WTC11 (cell line): ENCODE measurements around the gene UCKL1.

Experiments used
- ESRRA ChIP-seq: sonication (generic); formaldehyde crosslinking; IDR thresholded peaks from 2 replicates; pipeline ENCODE4 v1.8.1; 2022; ENCODE audit warnings: mild to moderate bottlenecking, missing genetic modification reagents, borderline replicate concordance
- IRF2 ChIP-seq: sonication (generic); formaldehyde crosslinking; IDR thresholded peaks from 2 replicates; pipeline ENCODE4 v1.8.0; 2022; ENCODE audit warnings: low read depth, missing genetic modification reagents, borderline replicate concordance
- NR2C2 ChIP-seq: sonication (generic); formaldehyde crosslinking; IDR thresholded peaks from 2 replicates; pipeline ENCODE4 v1.8.0; 2022; ENCODE audit warnings: mild to moderate bottlenecking, missing genetic modification reagents
- TEAD4 ChIP-seq: sonication (generic); formaldehyde crosslinking; IDR thresholded peaks from 2 replicates; pipeline ENCODE4 v1.8.0; 2022; ENCODE audit warnings: mild to moderate bottlenecking, missing genetic modification reagents
- TF ChIP-seq, protein P1 (sequence below): fragments of 200-600 bp; IDR thresholded peaks from 2 replicates; pipeline ENCODE4 v1.8.0; 2022; ENCODE audit warnings: antibody characterized with exemption
- TF ChIP-seq, protein P2 (sequence below): sonication (generic); formaldehyde crosslinking; IDR thresholded peaks from 2 replicates; pipeline ENCODE4 v1.8.0; 2022; ENCODE audit warnings: mild to moderate bottlenecking, missing genetic modification reagents

DNA sequence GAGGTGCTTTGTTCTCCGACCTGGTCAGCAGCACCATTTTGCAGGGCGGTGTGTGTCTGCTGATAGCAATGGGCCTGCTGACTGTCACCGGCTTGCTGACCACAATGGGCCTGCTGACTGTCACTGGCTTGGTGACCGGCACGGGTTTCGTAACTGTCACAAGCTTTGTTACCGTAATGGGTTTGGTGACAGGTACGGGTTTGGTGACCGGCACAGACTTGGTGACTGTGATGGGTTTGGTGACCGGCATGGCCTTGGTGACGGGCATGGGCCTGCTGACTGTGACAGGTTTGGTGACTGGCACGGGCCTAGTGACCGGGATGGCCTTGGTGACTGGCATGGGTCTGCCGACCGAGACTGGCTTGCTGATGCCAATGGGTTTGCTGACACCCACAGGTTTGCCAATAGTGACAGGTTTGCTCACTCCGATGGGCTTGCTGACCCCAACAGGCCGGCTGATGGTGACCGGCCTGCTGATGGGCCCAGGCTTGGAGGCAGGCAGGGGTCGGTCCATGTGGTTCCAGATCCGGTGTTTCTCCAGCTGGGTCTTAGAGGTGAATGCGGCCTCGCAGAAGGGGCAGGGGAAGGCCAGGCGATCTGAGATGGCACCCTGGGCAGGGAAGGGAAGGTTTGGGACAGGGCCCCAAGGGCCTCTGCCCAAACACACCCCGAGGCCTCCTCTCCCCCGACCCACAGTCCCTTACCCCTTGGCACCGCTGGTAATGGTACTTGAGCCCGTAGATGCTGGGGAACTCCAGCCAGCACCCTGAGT lies 10.1 kb upstream of the UCKL1 start:
- TF ChIP-seq, protein P1, sequence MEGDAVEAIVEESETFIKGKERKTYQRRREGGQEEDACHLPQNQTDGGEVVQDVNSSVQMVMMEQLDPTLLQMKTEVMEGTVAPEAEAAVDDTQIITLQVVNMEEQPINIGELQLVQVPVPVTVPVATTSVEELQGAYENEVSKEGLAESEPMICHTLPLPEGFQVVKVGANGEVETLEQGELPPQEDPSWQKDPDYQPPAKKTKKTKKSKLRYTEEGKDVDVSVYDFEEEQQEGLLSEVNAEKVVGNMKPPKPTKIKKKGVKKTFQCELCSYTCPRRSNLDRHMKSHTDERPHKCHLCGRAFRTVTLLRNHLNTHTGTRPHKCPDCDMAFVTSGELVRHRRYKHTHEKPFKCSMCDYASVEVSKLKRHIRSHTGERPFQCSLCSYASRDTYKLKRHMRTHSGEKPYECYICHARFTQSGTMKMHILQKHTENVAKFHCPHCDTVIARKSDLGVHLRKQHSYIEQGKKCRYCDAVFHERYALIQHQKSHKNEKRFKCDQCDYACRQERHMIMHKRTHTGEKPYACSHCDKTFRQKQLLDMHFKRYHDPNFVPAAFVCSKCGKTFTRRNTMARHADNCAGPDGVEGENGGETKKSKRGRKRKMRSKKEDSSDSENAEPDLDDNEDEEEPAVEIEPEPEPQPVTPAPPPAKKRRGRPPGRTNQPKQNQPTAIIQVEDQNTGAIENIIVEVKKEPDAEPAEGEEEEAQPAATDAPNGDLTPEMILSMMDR: no peak
- no peak for TF ChIP-seq ESRRA (CRISPR knock-in tag)
- TF ChIP-seq, protein P2, sequence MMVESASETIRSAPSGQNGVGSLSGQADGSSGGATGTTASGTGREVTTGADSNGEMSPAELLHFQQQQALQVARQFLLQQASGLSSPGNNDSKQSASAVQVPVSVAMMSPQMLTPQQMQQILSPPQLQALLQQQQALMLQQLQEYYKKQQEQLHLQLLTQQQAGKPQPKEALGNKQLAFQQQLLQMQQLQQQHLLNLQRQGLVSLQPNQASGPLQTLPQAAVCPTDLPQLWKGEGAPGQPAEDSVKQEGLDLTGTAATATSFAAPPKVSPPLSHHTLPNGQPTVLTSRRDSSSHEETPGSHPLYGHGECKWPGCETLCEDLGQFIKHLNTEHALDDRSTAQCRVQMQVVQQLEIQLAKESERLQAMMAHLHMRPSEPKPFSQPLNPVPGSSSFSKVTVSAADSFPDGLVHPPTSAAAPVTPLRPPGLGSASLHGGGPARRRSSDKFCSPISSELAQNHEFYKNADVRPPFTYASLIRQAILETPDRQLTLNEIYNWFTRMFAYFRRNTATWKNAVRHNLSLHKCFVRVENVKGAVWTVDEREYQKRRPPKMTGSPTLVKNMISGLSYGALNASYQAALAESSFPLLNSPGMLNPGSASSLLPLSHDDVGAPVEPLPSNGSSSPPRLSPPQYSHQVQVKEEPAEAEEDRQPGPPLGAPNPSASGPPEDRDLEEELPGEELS (CRISPR knock-in tag): no peak
- no peak for TF ChIP-seq NR2C2 (CRISPR knock-in tag)
- TF ChIP-seq IRF2 (CRISPR knock-in tag): no peak
- no peak for TF ChIP-seq TEAD4 (CRISPR knock-in tag)
